ENCODE measurements around the gene PARP16.

GRCh38 chr15:65266469-65266868 lies 20.2 kb downstream of the PARP16 start:
- TF ChIP-seq GATA3 (IDR thresholded peaks at IDR 0.05; ENCODE audit: low read depth, low read length) (no peak), GATA2 (IDR thresholded peaks at IDR 0.05; ENCODE audit: low read depth, low read length) (no peak)
